OCI-LY3 (cell line): ENCODE results near the gene SRCIN1.

Source experiments
- H2AFZ ChIP-seq: fragments of 200-600, 300-600 bp; shearing (Covaris generic); 2 replicates; pipeline ENCODE4 v1.6.0; 2014; ENCODE audit warnings: antibody characterized with exemption, low read depth, low read length
- H3K27ac ChIP-seq: fragments of 200-600, 300-600 bp; sonication (generic); 2 replicates; pipeline ENCODE4 v1.5.1; 2014; ENCODE audit warnings: mild to moderate bottlenecking, low read length, moderate library complexity, mixed read lengths
- H3K27me3 ChIP-seq: fragments of 200-600, 300-600 bp; sonication (generic); 2 replicates; pipeline ENCODE4 v1.6.1; 2014; ENCODE audit warnings: low read depth, low read length, mixed read lengths
- H3K36me3 ChIP-seq: fragments of 200-600, 300-600 bp; sonication (generic); replicated peaks from 2 replicates; pipeline ENCODE3; 2014; ENCODE audit warnings: low read depth, low read length, mixed read lengths
- H3K4me1 ChIP-seq: fragments of 300-600, 200-600 bp; sonication (generic); 2 replicates; pipeline ENCODE4 v1.6.1; 2014; ENCODE audit warnings: low read length, mixed read lengths
- H3K4me2 ChIP-seq: fragments of 200-600, 300-600 bp; sonication (generic); 2 replicates; pipeline ENCODE4 v1.6.1; 2014; ENCODE audit warnings: low read length, mixed read lengths
- H3K4me3 ChIP-seq: fragments of 300-600, 200-600 bp; sonication (generic); 2 replicates; pipeline ENCODE4 v1.5.1; 2014; ENCODE audit warnings: antibody characterized with exemption, mild to moderate bottlenecking, low read length, moderate library complexity
- H3K79me2 ChIP-seq: fragments of 300-600, 200-600 bp; shearing (Covaris generic); 2 replicates; pipeline ENCODE4 v1.6.1; 2014; ENCODE audit warnings: mild to moderate bottlenecking, low read length, mixed read lengths
- H3K9ac ChIP-seq: fragments of 300-600, 200-600 bp; shearing (Covaris generic); 2 replicates; pipeline ENCODE4 v1.6.0; 2014; ENCODE audit warnings: mild to moderate bottlenecking, low read length, moderate library complexity
- H3K9me3 ChIP-seq: fragments of 200-600, 300-600 bp; shearing (Covaris generic); 2 replicates; pipeline ENCODE4 v1.6.1; 2014; ENCODE audit warnings: low read length, mixed read lengths; ENCODE audit not compliant: insufficient read depth
- H4K20me1 ChIP-seq: fragments of 200-600, 300-600 bp; sonication (generic); 2 replicates; pipeline ENCODE4 v1.6.1; 2016; ENCODE audit warnings: low read length, mixed read lengths; ENCODE audit not compliant: insufficient read depth
- EZH2phosphoT487 ChIP-seq: fragments of 200-600 bp; shearing (Covaris generic); IDR thresholded peaks from 2 replicates; pipeline ENCODE4 v1.6.1; 2018; ENCODE audit warnings: antibody characterized with exemption, mixed run types, low read depth
- TF ChIP-seq, protein P1 (sequence below): fragments of 200-600, 300-600 bp; sonication (generic); IDR thresholded peaks from 2 replicates; pipeline ENCODE4 v1.5.1; 2014; ENCODE audit warnings: antibody characterized with exemption, low read length, low read depth

SRCIN1 gene

GRCh38 chr17:38563362-38564253 is 42.1 kb downstream of the SRCIN1 start:
- H4K20me1 ChIP-seq, result no peaks in the 10 kb centered on the region
- peaks cover 22% of the 10 kb centered on the region for H3K27me3 ChIP-seq

GRCh38 chr17:38562903-38563302 is 42.8 kb downstream of the SRCIN1 start:
- no peaks in the 10 kb centered on the region for H3K9me3 ChIP-seq
- H3K79me2 ChIP-seq, result no peaks in the 10 kb centered on the region
- no peak overlapping the region for H3K4me2 ChIP-seq
- H2AFZ ChIP-seq, result no peak overlapping the region
- peaks cover 22% of the 10 kb centered on the region for H3K27me3 ChIP-seq
- TF ChIP-seq EZH2phosphoT487, result no peak
- TF ChIP-seq, protein P1, sequence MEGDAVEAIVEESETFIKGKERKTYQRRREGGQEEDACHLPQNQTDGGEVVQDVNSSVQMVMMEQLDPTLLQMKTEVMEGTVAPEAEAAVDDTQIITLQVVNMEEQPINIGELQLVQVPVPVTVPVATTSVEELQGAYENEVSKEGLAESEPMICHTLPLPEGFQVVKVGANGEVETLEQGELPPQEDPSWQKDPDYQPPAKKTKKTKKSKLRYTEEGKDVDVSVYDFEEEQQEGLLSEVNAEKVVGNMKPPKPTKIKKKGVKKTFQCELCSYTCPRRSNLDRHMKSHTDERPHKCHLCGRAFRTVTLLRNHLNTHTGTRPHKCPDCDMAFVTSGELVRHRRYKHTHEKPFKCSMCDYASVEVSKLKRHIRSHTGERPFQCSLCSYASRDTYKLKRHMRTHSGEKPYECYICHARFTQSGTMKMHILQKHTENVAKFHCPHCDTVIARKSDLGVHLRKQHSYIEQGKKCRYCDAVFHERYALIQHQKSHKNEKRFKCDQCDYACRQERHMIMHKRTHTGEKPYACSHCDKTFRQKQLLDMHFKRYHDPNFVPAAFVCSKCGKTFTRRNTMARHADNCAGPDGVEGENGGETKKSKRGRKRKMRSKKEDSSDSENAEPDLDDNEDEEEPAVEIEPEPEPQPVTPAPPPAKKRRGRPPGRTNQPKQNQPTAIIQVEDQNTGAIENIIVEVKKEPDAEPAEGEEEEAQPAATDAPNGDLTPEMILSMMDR, result no peak
- no peak overlapping the region for H3K9ac ChIP-seq
- H3K4me3 ChIP-seq, result no peak overlapping the region
- no peak overlapping the region for H3K27ac ChIP-seq
- H3K36me3 ChIP-seq, result no peaks in the 10 kb centered on the region
- peaks cover 8% of the 10 kb centered on the region; the same call in 1 of the 2 replicates for H3K4me1 ChIP-seq
- no peaks in the 10 kb centered on the region for H4K20me1 ChIP-seq

More at GRCh38 chr17:38563362-38564253, 42.1 kb downstream of the SRCIN1 start:
- no peaks in the 10 kb centered on the region for H3K79me2 ChIP-seq
- TF ChIP-seq, protein P1, result no peak
- no peak for TF ChIP-seq EZH2phosphoT487
- H3K36me3 ChIP-seq, result no peaks in the 10 kb centered on the region
- H3K27ac ChIP-seq, result no peak overlapping the region
- no peak overlapping the region for H3K4me2 ChIP-seq
- no peak overlapping the region for H3K9ac ChIP-seq
- no peak overlapping the region for H2AFZ ChIP-seq
- H3K4me1 ChIP-seq, result peaks cover 7% of the 10 kb centered on the region; the same call in 1 of the 2 replicates
- H3K9me3 ChIP-seq, result no peaks in the 10 kb centered on the region
- H3K4me3 ChIP-seq, result no peak overlapping the region

DNA sequence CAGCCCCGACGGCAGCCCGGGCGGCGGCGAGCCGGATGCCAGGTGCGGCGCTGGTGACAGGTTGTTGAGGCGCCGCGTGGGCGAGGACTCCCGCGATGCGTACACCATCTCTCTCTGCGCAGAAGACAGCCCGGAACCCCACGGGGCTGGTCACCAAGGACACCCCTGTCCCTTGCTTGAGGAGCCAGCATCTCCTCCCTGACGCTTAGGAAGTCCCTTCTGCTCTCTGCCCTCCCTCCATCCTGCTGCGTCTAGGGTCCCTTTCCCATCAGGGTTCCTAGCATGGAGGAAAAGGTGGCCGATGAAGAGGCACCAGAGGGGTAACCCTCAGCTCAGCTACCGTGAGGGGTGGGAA is 43.6 kb downstream of the SRCIN1 start:
- Histone ChIP-seq H3K9me3 (no peaks in the 10 kb centered on the region), H3K27me3 (peaks cover 19% of the 10 kb centered on the region), H3K9ac (no peak overlapping the region), H3K4me1 (peaks cover 12% of the 10 kb centered on the region), H3K79me2 (no peaks in the 10 kb centered on the region), H4K20me1 (no peaks in the 10 kb centered on the region), H2AFZ (no peak overlapping the region), H3K4me3 (no peak overlapping the region), H3K4me2 (no peak overlapping the region), H3K36me3 (no peaks in the 10 kb centered on the region), H3K27ac (no peak overlapping the region)
- TF ChIP-seq, protein P1, result no peak
- TF ChIP-seq EZH2phosphoT487, result no peak

DNA sequence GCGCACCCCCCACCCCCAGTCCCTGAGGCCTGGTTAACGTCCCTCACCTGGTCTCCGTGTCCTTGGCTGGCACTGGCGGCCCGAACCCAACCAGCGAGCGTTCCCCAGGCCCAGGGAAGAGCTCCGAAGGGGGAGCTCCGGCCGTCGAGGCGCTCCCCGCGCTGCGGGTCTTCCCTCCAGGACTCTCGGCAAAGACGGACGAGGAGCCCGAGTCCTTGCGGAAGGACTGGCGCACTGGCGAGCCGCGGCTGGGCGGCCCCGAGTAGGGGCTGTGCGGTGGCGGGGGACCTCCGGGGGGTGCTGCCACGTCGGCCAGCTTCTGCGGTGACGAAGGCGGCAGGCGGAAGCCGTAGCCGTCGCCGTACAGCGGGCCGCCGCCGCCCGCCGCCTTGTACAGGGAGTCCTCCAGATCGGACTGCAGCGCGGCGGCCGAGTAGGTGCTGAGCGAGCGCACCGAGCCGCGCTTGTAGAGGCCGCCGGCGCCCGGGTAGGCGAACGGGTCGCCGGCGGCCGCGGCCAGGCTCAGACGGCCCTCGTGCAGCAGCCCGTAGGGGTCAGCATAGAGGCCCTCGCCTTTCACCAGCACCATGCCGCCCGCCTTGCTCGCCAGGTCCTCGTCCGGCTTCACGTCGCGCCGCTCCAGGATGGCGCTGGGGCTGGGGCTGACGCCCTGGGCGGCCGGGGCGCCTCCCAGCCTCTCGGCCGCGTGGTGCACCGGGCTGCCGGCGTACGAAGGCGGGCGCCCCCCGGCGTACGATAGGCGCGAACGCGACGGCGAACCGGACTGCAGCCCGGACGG is 44.1 kb downstream of the SRCIN1 start:
- peaks cover 12% of the 10 kb centered on the region for H3K4me1 ChIP-seq
- H4K20me1 ChIP-seq, result no peaks in the 10 kb centered on the region
- H3K4me3 ChIP-seq, result no peak overlapping the region
- H3K27me3 ChIP-seq, result peaks cover 16% of the 10 kb centered on the region
- H3K27ac ChIP-seq, result no peak overlapping the region
- H3K4me2 ChIP-seq, result no peak overlapping the region
- H3K36me3 ChIP-seq, result no peaks in the 10 kb centered on the region
- H2AFZ ChIP-seq, result no peak overlapping the region
- TF ChIP-seq, protein P1, result no peak
- TF ChIP-seq EZH2phosphoT487, result no peak
- no peaks in the 10 kb centered on the region for H3K79me2 ChIP-seq
- H3K9ac ChIP-seq, result no peak overlapping the region
- H3K9me3 ChIP-seq, result no peaks in the 10 kb centered on the region
